Left ventricle myocardium inferior (tissue), 1 donor: ENCODE data around the gene PGP. TPM values are rescaled to one million over a fixed set of nuclear protein-coding genes. Genes with fewer than 3 reads are reported as not detected.

ENCODE experiments used
- DNase-seq: peaks from one replicate; pipeline ENCODE4 v3.0.0-alpha.2; 2020
- H3K27ac ChIP-seq: fragments of 200-600 bp; replicated peaks from 2 replicates; pipeline ENCODE4 v1.8.0; 2021
- H3K27me3 ChIP-seq: fragments of 200-600 bp; 2 replicates; pipeline ENCODE4 v1.8.0; 2021; ENCODE audit warnings: low read depth
- H3K36me3 ChIP-seq: fragments of 200-600 bp; 2 replicates; pipeline ENCODE4 v1.8.0; 2021
- H3K4me1 ChIP-seq: fragments of 200-600 bp; 2 replicates; pipeline ENCODE4 v1.8.0; 2021
- H3K4me3 ChIP-seq: fragments of 200-600 bp; 2 replicates; pipeline ENCODE4 v1.8.0; 2021; ENCODE audit warnings: mild to moderate bottlenecking, moderate library complexity
- H3K9me3 ChIP-seq: fragments of 200-600 bp; replicated peaks from 2 replicates; pipeline ENCODE4 v1.8.0; 2021
- intact Hi-C: fragments of 100-400 bp; cut with micrococcal nuclease; formaldehyde crosslinking; loops from one replicate; pipeline ENCODE4 v1.11.0; 2022
- total RNA-seq: library from RNA; stranded (reverse); fragmentation: NEBNext Ultra II Directional; extraction: Animal tissue kit (Norgen Biotek cat#: 25700); gene quantifications from one replicate; pipeline ENCODE4 v1.2.1, GENCODE V29; 2021
- TF ChIP-seq, protein P1 (sequence below): fragments of 200-600 bp; IDR thresholded peaks from 2 replicates; pipeline ENCODE4 v1.8.0; 2021; ENCODE audit warnings: antibody characterized with exemption, mild to moderate bottlenecking, borderline replicate concordance
- donor health status: DM: no; HTN: yes; CAD: no; lungs with severe emphysema.

Gene PGP
- total RNA-seq, 1 donor from 2014 or later = 34.1 TPM

DNA sequence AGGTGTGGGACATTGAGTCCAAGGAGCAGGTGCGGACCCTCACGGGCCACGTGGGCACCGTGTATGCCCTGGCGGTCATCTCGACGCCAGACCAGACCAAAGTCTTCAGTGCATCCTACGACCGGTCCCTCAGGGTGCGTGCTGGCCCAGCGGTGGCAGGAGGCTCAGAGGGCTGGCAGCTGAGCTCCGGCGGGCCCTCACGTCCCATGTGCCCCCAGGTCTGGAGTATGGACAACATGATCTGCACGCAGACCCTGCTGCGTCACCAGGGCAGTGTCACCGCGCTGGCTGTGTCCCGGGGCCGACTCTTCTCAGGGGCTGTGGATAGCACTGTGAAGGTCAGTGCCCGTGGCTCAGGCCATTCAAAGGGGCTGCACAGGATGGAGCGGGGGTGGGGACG, 38.6 kb downstream of the PGP start:
- peaks cover 65% of the 10 kb centered on the region for H3K36me3 ChIP-seq
- H3K4me1 ChIP-seq = no peaks in the 10 kb centered on the region
- intact Hi-C loops = no loop called here
- peaks cover 7% of the 10 kb centered on the region for H3K27me3 ChIP-seq
- no peak overlapping the region for H3K27ac ChIP-seq
- no peaks in the 10 kb centered on the region for H3K9me3 ChIP-seq
- no peak overlapping the region for H3K4me3 ChIP-seq
- TF ChIP-seq, protein P1, sequence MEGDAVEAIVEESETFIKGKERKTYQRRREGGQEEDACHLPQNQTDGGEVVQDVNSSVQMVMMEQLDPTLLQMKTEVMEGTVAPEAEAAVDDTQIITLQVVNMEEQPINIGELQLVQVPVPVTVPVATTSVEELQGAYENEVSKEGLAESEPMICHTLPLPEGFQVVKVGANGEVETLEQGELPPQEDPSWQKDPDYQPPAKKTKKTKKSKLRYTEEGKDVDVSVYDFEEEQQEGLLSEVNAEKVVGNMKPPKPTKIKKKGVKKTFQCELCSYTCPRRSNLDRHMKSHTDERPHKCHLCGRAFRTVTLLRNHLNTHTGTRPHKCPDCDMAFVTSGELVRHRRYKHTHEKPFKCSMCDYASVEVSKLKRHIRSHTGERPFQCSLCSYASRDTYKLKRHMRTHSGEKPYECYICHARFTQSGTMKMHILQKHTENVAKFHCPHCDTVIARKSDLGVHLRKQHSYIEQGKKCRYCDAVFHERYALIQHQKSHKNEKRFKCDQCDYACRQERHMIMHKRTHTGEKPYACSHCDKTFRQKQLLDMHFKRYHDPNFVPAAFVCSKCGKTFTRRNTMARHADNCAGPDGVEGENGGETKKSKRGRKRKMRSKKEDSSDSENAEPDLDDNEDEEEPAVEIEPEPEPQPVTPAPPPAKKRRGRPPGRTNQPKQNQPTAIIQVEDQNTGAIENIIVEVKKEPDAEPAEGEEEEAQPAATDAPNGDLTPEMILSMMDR = no peak
- no peak for DNase-seq

DNA sequence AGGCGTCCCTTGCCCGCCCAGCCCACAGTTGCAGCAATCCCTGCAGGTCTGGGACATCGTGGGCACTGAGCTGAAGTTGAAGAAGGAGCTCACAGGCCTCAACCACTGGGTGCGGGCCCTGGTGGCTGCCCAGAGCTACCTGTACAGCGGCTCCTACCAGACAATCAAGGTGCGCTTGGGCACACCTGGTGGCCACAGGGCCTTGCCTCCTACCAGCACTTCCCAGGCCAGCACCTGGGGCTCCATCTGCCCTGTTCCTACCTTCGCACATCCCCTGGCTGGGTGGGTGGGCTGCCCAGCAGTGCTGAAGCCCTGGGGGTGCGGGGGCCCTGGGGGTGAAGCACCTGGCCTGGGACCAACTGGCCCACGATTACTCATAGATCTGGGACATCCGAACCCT, 39.2 kb downstream of the PGP start:
- intact Hi-C loops = no loop called here
- TF ChIP-seq, protein P1 = no peak
- H3K4me3 ChIP-seq = no peak overlapping the region
- peaks cover 69% of the 10 kb centered on the region for H3K36me3 ChIP-seq
- no peaks in the 10 kb centered on the region for H3K4me1 ChIP-seq
- no peak for DNase-seq
- H3K9me3 ChIP-seq = no peaks in the 10 kb centered on the region
- H3K27me3 ChIP-seq = peaks cover 7% of the 10 kb centered on the region
- no peak overlapping the region for H3K27ac ChIP-seq

DNA sequence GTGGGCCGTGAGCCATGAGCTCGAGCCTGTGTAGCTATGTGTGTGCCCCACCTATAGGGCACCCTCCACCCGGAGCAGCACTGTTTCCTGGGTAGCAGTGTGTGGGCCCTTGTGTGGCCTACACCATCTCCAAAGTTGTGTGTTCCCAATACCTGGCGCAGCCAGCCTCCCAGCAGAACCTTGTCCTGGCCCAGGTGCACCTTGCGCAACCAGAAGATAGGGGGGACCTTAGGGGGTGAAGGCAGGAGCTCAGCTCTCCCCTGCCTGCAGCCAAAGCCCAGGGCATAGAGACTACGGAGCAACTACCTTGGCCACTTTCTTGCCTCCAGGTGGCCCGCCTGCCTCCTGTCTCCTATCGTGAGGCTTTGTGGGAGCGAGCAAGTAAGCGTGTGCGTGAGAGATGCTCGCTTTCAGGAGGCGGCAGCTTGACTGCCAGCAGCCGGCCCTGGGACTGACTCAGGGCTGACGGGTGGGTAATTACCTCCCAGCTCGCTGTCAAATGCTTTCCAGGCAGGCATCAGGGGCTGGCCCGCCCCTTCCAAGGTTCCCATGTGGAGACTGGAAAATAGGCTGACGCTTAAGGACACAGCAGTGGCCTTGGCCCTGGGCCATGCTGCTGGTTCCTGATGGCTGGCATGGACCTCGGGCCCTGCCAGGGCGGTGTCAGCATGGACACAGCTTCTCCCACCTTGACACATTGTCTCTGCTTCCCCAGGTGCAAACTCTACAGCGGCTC, 40.1 kb downstream of the PGP start:
- Histone ChIP-seq H3K36me3 (peaks cover 69% of the 10 kb centered on the region), H3K4me1 (no peaks in the 10 kb centered on the region), H3K9me3 (no peaks in the 10 kb centered on the region), H3K27ac (no peak overlapping the region), H3K4me3 (no peak overlapping the region), H3K27me3 (peaks cover 7% of the 10 kb centered on the region)
- TF ChIP-seq, protein P1 = no peak
- intact Hi-C loops = no loop called here
- no peak for DNase-seq

DNA sequence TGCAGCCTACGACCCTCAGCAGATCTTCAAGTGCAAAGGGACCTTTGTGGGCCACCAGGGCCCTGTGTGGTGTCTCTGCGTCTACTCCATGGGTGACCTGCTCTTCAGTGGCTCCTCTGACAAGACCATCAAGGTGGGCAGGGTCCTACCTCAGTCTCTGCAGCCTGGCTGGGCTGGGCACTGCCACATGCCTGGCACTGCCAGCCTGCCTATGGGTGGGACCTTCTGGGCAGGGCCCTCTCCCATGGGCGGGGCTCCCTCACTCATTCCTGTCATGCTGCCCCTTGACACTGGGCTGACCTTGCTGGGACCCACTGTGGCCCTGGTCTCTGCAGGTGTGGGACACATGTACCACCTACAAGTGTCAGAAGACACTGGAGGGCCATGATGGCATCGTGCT, 40.7 kb downstream of the PGP start:
- intact Hi-C loops = no loop called here
- Histone ChIP-seq H3K9me3 (no peaks in the 10 kb centered on the region), H3K27me3 (peaks cover 7% of the 10 kb centered on the region), H3K4me1 (no peaks in the 10 kb centered on the region), H3K36me3 (peaks cover 69% of the 10 kb centered on the region), H3K4me3 (no peak overlapping the region), H3K27ac (no peak overlapping the region)
- TF ChIP-seq, protein P1 = no peak
- no peak for DNase-seq

DNA sequence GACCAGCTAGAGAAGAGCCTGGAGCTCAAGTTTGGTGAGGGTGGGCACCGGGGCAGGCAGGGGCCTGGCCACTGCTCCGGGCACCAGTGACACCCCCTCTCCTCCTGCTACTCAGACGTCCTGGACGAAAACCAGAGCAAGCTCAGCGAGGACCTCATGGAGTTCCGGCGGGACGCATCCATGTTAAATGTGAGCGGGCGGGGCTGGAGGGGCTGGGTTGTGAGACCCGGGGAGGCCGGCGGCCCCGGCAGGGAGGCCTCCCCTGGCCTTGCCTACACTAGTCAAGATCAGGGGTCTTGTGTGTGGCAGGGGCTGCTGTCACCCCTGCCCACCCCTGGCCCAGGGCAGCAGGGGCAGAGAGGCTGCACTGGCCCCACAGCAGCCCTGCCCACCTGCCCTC, 41.3 kb downstream of the PGP start:
- intact Hi-C loops = no loop called here
- no peak overlapping the region for H3K4me3 ChIP-seq
- H3K4me1 ChIP-seq = no peaks in the 10 kb centered on the region
- peaks cover 69% of the 10 kb centered on the region for H3K36me3 ChIP-seq
- DNase-seq = no peak
- peaks cover 4% of the 10 kb centered on the region for H3K27me3 ChIP-seq
- H3K27ac ChIP-seq = no peak overlapping the region
- H3K9me3 ChIP-seq = no peaks in the 10 kb centered on the region
- TF ChIP-seq, protein P1 = no peak
